DMS114 treated with DMSO at 0.1 percent for 48 hours (cell line): ENCODE results near the gene MORN1.

Experiments
- DNase-seq: peaks from one replicate; lab custom pipeline; 2025; ENCODE audit not compliant: unreplicated experiment; lab: John Stamatoyannopoulos, UW

The MORN1 gene

DNA sequence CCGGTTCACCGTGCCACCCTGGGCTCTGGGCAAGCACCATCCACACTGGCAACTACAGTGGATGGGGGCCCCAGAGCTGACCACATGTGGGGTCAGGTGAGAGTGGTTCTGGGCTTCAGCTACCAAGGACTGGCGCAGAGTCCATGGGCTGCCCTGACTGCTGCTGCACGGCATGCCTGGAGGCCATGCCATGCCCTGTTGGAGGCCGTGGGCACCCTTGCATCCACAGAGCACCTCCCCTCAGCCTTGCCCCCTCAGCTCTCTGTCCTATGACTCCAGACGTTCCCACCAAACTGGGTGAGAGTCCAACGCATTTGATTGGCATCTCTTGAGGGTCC lies 15.5 kb downstream of the MORN1 start:
- no peak for DNase-seq

DNA sequence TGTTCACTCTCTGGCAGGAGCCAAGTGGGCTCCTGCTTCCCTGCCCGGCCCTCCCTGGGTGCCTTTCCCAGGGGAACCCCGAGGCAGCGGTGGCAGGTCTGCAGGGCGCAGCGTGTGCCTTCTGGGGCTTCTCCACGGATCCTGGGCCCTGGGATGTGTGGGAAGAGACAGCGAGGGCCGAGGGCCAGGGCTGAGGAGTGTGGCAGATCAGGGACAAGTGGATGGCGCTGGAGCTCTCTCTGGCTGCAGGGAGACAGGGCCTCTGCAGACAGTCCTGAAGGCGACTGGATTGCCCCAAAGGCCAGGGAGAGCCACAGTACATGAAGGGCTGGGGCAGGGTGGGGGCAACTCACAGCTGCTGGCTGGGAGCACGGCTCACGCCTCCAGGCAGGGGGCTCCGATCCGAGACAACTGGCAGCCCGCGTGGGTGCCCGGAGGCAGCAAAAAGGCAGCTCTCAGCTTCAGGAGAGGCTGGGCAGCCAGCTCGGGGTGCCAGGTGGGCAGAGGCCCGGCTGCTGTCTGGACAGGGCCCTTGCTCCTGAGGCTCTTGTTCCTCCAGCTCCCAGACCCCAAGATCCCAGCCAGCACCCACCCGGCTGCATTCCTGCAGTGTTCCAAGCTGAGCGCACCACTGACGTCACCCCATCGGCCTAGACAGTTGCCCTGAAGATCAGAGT lies 16.0 kb downstream of the MORN1 start:
- no peak for DNase-seq

DNA sequence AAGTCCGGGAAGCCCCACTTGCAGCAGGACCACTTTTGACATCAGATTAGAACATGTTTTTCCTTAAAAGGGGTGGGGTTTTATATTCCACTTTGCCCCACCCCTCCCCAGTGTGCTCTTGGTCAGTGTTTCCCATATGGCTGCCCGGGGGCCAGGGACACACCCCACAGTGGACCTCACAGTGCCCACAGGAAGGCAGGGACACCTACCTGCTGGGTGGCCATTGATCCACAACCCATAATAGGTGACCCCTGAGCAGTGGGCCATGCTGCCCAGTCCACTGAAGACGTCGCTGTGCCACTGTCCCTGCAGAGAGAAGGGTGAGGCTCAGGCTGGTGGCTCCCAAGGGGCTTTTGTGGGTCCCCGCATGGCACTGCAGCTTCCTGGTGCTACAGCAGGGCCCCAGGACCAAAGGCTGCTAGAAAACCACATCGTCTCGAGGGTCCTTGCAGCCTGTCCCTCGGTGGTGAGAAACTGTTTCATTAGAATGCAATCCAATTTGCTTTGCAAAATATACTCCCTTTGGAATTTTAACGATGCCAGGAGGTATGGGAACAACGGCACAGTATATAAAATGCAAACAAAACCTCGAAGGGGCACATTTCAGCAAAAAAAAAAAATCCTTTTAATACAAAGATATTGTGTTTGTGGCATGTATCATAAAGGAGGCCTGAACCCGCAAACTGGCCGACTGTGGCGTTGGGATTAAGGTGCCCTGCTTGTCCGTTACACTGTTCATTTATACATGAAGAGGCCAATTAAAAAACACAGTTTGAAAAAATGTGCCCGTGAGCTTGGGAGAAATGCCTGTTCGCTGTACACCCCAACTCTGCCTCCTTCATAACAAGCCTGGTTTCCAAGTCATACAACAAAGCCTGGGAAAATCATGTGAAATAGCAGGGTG lies 16.9 kb downstream of the MORN1 start:
- DNase-seq = no peak

DNA sequence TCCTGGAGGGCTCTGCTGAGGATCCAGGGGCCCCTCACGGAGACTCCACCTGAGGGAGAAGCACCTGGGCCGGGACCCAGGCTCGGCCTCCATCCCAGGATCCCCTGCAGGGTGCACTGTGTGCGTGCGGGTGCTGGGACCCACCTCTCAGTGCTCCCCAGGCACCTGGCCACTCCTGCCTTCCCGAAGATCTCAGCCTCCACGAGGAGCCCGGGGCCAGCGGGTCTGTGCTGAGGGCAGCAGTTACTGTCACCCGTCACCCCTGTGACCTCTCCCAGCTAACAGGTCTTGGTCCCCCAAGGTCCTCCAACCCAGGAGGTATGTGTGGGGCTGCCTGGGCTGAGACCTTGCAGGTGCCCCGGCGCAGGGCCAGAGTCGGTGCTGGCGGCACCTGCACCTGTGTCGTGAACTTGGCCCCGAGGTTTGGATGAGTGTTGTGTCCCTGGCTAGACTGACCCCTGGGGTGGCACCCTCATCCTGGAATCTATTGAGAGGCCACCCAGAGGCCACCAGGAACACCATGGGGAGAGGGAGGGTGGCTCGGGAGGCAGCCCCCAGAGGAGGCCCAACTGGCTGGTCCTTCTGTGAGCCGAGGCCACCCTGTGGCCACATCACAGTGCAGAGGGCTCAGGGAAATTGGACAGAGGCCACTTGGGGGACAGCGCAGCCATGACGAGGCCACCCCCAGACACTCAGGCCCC lies 17.7 kb downstream of the MORN1 start:
- DNase-seq = no peak

DNA sequence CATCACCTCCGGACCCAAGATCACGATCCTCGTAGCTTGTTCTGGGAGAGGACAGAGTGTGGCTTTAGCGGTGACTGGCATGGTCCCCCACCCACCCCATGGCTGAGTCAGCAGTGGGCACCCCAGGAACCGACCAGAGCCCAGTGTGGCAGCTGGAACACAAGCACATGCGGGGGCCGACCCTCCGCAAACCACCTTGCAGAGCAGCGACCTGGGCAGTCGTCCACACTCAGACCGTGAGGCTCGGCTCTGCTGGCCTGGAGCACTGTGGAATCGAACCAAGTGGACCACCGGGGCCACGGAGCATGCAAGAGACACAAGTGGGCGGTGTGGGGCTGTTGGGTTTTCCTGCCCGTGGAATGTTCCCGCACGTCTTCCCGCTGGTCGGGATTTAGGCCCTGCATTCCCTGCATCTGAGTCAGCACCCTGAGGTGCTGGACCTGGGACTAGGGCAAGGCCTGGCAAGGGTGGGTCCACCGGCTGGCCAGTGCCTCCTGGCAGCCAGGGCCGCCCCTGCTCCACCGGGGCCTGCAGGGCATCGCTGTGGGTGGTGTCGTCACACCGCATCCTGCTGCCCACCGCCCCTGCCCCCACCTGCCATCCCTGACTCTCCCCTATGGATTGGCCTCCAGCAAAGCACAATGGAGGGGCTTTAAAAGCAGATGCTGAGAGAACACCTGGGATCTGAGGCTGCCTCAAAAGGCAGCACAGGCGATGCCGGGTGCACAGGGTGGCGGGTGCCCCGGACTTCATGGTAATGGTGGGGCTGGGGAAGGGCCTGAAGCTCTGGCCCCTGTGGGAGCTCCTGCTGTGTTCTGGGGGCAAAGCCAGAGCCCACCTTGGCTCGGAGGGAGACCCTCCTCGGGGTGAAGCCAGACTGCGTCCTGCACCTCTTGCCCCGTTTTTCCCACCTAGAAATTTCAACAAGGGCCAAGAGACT lies 18.5 kb downstream of the MORN1 start:
- DNase-seq = no peak

DNA sequence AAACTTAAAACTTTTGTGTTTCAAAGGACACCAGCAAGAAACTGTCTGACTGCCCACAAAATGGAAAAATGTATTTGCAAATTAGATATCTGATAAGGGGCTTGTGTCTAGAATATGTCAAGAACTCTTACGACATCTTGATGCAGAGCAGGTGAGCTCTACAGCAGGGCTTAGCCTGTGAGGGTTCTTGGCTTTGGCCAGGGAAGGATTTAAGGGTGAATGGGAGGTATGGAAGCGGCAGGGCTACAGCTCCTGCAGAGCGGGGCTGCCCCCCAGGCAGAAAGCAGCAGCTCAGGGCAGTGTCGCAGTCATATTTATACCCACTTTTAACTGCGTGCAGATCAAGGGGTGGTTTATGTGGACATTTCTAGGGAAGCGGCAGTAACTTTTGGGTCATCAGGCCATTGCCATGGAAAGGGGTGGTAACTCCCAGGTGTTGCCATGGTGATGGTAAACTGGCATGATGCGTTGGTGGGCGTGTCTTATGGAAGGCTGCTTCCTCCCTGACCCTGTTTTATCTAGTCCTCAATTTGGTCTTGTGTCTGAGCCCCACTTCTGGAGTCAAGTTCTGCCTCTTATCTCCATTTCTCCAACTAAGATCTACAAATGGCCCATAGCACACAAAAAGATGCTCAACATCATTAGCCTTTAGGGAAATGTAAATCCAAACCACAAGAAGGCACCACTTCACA lies 23.2 kb downstream of the MORN1 start:
- DNase-seq = no peak

DNA sequence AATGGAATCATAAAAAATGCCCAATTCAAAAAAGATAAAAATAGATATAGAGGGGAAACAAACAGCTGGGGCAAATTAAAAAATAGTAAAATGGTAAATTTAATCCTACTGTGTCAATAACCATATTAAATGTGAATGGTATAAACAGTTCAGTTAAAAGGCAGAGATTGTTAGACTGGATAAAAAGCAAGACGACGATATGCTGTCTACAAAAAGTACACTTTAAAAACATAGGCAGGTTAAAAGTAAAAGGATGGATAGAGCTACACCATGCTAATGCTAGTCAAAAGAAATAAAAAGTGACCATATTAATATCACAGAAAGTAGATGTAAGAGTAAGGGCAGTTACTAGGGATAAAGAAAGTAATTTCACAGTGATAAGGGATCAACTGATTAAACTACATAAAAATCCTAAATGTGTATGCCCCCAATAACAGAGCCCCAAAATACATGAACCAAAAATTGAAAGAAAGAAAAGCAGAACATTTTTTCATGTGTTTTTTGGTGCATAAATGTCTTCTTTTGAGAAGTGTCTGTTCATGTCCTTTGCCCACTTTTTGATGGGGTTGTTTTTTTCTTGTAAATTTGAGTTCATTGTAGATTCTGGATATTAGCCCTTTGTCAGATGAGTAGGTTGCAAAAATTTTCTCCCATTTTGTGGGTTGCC lies 27.4 kb downstream of the MORN1 start:
- DNase-seq = no peak

DNA sequence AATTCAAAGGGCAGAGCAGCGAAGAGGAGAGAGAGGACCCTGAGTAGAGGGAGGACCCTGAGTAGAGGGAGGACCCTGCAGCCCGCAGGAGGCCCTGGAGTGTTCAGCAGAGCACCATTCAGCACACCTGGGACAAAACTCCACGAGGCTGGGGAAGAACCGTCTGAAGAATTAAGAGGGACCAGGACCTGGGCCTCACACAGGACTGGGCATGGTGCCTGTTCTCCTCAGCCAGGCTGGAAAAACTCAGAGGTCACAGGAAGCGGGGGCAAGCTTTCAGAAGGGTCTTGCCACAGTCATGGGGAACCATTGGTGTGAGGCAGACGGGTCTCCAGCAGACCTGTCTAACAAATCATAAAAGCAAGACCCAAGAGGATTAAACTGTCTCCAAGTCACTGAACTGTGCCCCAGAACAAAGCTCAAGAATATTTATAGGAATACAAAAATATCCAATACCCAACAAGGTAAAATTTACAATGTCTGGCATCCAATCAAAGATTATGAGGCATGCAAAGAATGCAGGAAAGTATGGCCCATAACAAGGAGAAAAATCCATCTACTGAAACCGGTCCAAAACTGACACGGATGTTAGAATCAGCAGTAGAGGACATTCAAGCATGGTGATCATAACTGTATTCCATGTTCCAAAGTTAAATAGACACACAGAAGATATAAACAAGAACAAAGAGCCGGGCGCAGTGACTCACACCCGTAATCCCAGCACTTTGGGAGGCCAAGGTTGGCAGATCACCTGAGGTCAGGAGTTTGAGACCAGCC lies 30.6 kb downstream of the MORN1 start:
- DNase-seq = no peak

DNA sequence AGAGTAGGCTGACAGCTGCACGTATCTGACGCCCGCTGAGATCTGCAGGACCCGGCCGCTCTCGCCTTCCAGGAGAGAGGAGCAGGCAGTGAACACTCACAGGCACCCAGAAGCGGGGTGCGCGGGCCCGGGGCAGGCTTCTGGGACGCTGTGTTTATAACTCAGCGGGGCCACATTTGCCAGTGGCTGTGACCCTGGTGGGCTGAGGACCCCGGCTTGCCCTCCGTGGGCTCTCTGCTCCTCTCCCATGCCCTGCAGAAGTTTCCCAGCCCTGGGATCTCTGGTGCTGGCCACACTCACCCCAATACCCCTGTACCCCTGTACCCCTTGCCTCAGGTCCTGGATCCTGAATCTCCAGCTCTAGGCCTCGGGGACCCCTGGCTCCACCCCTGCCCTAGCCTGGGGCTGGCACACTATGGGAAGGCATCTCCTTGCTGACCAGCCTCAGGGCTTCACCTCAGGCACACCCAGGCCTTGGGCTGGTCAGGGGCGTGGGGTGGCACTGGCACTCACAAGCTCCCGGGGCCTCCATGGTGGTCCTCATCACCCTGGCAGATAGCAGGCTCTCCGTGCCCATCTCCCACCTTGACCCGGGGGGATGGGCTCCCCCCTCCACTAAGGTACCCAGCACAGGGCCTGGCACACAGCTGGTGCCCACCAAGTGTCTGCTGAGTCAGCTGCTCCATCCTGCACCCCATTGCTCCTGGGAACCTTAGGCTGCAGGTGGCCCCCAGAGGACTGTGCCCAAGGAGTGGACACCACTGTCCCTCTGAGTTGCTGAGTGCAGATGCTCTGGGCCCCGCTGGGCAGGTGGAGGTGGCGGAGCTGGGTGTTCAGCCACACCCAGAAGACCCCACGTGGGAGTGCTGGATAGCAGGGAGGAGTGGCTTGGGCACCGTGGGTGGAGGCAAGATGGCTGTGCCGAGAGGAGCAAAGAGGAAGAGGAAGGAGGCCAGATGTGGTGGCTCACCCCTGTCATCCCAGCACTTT lies 32.4 kb downstream of the MORN1 start:
- DNase-seq = no peak

DNA sequence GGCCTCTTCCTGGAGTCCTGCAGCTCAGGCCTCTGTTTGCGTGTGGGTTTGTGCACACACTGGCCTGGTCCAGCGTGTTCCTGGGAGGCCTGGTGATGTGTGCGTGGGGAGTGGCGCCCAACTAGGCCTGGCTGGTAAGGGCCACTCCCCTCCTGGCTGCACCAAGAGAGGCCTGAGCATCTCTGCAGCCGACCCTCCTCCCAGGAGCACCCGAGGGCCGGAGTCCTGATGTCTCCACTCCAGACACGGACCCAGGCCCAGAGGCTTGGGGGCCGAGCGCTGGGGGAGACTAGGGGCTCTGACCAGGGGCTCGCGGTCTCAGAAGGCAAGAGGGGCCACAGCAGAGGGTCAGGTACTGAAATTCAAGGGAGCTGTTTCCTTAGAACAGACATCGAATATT lies 33.3 kb downstream of the MORN1 start:
- DNase-seq = no peak

DNA sequence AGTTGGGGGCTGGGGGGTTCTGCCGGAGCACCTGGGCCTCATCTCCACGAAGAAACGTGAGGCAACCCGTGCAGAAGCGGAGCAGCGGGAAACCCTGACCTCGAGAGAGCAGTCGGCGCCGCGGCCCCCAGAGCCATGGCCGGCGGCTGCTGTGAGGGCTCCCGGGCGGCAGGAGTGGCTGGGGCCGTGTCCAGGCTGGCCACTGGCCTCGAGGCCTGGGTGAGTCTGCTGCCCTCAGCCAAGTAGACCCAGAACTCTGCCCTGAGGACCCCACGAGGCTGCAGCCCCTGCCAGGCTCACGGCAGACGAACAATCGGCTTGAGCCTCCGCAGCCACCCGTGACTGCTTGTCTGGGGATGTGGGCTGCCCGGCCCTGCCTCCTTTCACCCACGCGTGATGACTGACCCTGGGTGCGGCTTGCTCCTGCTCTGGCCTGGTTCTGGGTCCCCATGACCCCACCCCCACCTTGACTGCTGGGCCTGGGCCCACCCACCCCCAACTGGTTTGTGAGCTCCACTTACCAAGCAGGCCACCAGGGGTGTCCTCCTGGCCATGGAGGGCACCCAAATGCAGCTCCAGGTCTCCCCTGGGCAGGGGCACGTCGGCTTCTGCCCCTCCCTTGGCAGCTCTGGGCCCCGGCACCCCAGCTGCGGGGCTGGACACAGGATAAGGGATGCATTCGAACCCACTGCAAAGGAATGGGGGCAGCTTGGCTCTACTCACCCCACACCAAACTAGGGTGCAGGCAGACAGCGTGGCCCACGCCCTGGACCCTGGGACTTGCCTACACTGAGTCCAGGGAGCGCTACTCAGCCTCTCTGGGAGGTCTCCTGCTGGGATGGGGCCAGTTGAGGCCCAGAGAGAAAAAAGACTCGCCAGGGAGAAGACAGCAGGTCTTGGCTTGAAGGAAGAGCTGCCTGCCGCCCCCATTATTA lies 34.2 kb downstream of the MORN1 start:
- DNase-seq = no peak

DNA sequence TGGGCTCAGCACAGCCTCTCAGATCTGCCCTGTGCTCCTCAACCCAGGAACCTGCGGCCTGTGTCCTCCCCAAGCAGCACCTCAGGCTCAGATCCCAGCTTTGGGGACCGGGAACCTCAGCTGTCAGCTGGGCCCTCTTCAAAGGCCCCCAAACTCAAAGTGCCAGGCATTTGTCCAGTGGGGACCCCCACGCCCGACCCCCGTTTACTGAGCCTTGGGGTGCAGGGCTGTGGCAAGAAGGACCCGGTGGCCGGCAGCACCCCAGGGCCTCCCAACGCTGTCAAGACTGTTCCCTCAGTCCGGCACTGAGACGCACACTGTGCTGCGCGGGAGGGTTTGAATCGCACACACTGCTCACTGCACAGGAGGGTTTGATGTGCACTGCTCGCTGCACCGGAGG lies 35.0 kb downstream of the MORN1 start:
- DNase-seq = no peak

DNA sequence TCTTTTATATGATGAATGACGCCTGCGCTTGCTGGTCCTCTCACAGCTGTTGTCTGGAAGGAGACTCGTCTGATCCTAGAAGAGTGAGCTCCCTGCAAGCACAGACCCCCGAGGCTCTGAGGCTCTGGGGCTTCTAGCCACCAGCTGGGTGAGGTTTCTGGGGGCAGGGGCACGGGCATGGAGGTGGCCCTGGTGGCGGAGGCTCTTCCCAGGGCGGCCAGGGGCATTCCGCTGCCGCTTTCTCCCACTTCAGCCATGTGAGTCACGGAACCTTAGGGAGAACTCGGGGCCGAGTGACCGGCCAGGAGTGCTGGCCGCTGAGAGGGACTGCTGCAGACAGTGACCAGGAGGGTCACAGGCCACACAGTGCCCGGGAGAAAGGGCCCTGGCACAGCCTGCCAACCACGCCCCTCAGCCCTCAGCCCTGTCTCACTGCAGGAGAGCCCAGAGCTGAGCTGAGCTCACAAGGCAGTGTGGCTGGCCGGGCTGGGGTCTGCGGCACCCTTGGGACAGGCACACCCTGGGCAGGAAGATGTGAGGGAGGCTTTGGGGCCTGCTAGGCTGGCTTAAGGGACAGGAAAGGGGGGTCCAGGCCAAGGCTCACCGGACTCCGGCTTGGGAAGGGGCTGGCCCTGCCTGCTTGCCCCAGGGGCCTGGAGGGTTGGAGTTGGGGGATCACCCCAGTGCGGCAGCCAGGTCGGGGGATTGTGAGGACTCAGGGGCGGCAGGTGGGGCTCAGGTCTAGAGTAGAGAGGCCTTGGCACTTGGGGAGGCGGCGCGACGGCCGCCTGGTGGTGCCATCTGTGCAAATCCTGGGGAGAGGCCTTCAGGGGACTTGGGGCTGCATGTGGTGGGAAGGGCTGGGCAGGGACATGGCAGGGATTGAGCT lies 35.7 kb downstream of the MORN1 start:
- DNase-seq = no peak

DNA sequence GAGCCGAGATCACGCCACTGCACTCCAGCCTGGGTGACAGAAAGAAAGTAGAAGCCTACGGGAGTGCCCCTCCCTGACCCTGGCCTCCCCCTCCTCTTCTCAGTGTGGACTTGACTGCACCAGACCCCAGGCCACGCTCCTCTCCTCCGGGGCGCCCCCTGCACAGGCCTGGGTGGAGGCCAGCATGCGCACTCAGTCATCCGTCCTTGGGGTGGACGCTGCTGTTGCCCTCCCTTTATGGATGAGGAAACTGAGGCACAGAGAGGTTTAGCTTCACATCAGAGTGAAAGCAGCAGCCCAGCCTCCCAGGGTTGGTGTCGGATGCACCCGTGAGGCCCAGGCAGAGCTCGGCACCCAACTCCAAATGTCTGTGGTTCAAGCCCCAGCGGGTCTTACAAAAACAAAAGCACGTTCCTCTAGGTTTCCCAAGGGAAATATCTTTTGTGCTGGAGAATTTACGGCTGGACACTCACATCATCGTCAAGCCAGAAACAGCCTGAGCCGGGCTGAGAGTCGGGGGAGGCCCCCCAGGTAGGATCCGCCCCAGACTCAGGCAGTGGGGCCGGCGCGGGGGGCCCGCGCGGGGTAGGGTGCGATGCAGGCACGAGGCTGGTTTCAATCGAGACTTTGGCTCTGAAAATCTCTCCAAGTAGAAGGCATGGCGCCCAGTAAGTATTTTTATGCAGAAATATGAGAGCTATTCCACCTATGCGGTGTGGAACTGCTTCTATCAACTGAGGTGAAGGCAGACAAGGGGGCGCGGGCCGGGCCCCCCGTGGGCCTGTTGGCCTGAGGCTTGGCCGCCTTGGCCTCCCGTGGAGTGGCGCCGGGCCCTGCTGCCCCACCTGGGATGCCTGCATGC lies 36.6 kb downstream of the MORN1 start:
- no peak for DNase-seq
